Measurements from ENCODE around the gene CYBA.

The CYBA gene

GRCh38 chr16:88650749-88651275 lies at the start of gene CYBA:
CYBA (minus strand) TSS chr16:88651053; CDS start chr16:88651013, 40 bp downstream.
- peak; percentile 99 for DNase-seq (ENCODE audit: low spot score)
- in situ Hi-C loops (cut with MboI; ENCODE audit: low pct_unique_long_range_greater_than_20kb, low sequenced_read_pairs, unreplicated experiment) = no loop called here
- TF ChIP-seq CTCF (IDR thresholded peaks at IDR 0.05; ENCODE audit: extremely low read depth, insufficient read depth, missing control alignments) = no peak

- in situ Hi-C loops (cut with MboI; ENCODE audit: low pct_unique_long_range_greater_than_20kb, low sequenced_read_pairs, unreplicated experiment) = no loop called here
- no peak for TF ChIP-seq CTCF (IDR thresholded peaks at IDR 0.05; ENCODE audit: extremely low read depth, insufficient read depth, missing control alignments)
- no peak for DNase-seq (ENCODE audit: low spot score)
These were observed 49.4 kb upstream of the CYBA start for GRCh38 chr16:88700322-88700635.

- in situ Hi-C loops (cut with MboI; ENCODE audit: low pct_unique_long_range_greater_than_20kb, low sequenced_read_pairs, unreplicated experiment) = no loop called here
- no peak for TF ChIP-seq CTCF (IDR thresholded peaks at IDR 0.05; ENCODE audit: extremely low read depth, insufficient read depth, missing control alignments)
- DNase-seq (ENCODE audit: low spot score) = no peak
These were observed 48.3 kb upstream of the CYBA start for GRCh38 chr16:88699180-88699579.

GRCh38 chr16:88698646-88699045 lies 47.8 kb upstream of the CYBA start:
- no peak for TF ChIP-seq CTCF (IDR thresholded peaks at IDR 0.05; ENCODE audit: extremely low read depth, insufficient read depth, missing control alignments)
- DNase-seq (ENCODE audit: low spot score) = no peak
- in situ Hi-C loops (cut with MboI; ENCODE audit: low pct_unique_long_range_greater_than_20kb, low sequenced_read_pairs, unreplicated experiment) = no loop called here

GRCh38 chr16:88697831-88698615 lies 47.2 kb upstream of the CYBA start:
- peak; percentile 39 for TF ChIP-seq CTCF (IDR thresholded peaks at IDR 0.05; ENCODE audit: extremely low read depth, insufficient read depth, missing control alignments)
- in situ Hi-C loops (cut with MboI; ENCODE audit: low pct_unique_long_range_greater_than_20kb, low sequenced_read_pairs, unreplicated experiment) = no loop called here
- no peak for DNase-seq (ENCODE audit: low spot score)

- in situ Hi-C loops (cut with MboI; ENCODE audit: low pct_unique_long_range_greater_than_20kb, low sequenced_read_pairs, unreplicated experiment) = no loop called here
- TF ChIP-seq CTCF (IDR thresholded peaks at IDR 0.05; ENCODE audit: extremely low read depth, insufficient read depth, missing control alignments) = no peak
- no peak for DNase-seq (ENCODE audit: low spot score)
These were observed 46.4 kb upstream of the CYBA start for GRCh38 chr16:88697116-88697830.

Measured in GM13977 (cell line).